Measurements from ENCODE around the gene GPAT3.

Gene GPAT3

DNA sequence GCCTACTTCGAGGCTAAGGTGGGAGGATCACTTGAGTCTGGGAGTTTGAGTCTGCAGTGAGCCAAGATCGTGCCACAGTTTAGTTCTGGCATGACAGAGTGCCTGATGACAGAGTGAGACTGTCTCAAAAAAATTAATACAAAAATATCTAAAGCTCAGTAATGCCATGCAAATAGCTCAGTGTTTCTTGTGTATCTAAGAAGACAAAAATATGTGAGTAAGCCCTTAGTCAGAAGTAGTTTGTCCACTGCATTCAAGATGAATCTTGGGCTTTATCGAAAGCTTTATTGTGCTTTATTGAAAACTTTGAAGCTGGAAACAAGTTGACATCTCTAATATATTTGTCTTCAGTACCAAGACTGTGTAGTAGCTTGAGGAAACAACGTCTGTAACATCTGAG lies 115.9 kb downstream of the GPAT3 start:
- DNase-seq: no peak

All from stimulated activated CD4-positive, alpha-beta T cell treated with anti-CD3 and anti-CD28 coated beads, Interleukin-2, amount 100 ng/mL, for 48 hours (primary cell).